OCI-LY1 (cell line): ENCODE results near the gene ITGB4.

Experiments used
- H2AFZ ChIP-seq: fragments of 200-600 bp; sonication (generic), shearing (Covaris generic); 2 replicates; pipeline ENCODE4 v1.6.0; 2014; ENCODE audit warnings: antibody characterized with exemption, mild to moderate bottlenecking, low read length
- H3F3A ChIP-seq: fragments of 200-600 bp; sonication (generic), shearing (Covaris generic); 2 replicates; pipeline ENCODE4 v1.6.0; 2014; ENCODE audit warnings: mild to moderate bottlenecking, antibody characterized with exemption, low read length, moderate library complexity; ENCODE audit not compliant: insufficient read depth
- H3K27ac ChIP-seq: fragments of 200-600 bp; sonication (generic); 2 replicates; pipeline ENCODE4 v1.5.1; 2014; ENCODE audit warnings: low read length, mixed run types, mild to moderate bottlenecking, low read depth; ENCODE audit not compliant: poor library complexity, severe bottlenecking
- H3K27me3 ChIP-seq: fragments of 200-600 bp; sonication (generic); 2 replicates; pipeline ENCODE4 v1.6.0; 2014; ENCODE audit warnings: antibody characterized with exemption, mild to moderate bottlenecking, low read length, moderate library complexity; ENCODE audit not compliant: insufficient read depth
- H3K36me3 ChIP-seq: fragments of 200-600 bp; sonication (generic); 2 replicates; pipeline ENCODE4 v1.6.1; 2014; ENCODE audit warnings: mild to moderate bottlenecking, antibody characterized with exemption, low read length, moderate library complexity, mixed read lengths; ENCODE audit not compliant: insufficient read depth
- H3K4me1 ChIP-seq: fragments of 200-600 bp; sonication (generic); 2 replicates; pipeline ENCODE4 v1.5.1; 2014; ENCODE audit warnings: mild to moderate bottlenecking, low read length, moderate library complexity; ENCODE audit not compliant: insufficient read depth, severe bottlenecking
- H3K4me2 ChIP-seq: fragments of 200-600 bp; sonication (generic), shearing (Covaris generic); 2 replicates; pipeline ENCODE4 v1.6.1; 2014; ENCODE audit warnings: low read length
- H3K4me3 ChIP-seq: fragments of 200-600 bp; sonication (generic); 2 replicates; pipeline ENCODE4 v1.5.1; 2014; ENCODE audit warnings: low read length, low read depth, mild to moderate bottlenecking, mixed read lengths; ENCODE audit not compliant: poor library complexity, severe bottlenecking
- H3K79me2 ChIP-seq: fragments of 200-600 bp; shearing (Covaris generic); 2 replicates; pipeline ENCODE4 v1.6.1; 2016; ENCODE audit warnings: mixed run types, low read length, mixed read lengths; ENCODE audit not compliant: insufficient read depth
- H3K9ac ChIP-seq: fragments of 200-600 bp; sonication (generic), shearing (Covaris generic); 2 replicates; pipeline ENCODE4 v1.6.1; 2014; ENCODE audit warnings: mild to moderate bottlenecking, low read length, mixed read lengths
- H3K9me2 ChIP-seq: fragments of 200-600 bp; sonication (generic), shearing (Covaris generic); 2 replicates; pipeline ENCODE4 v1.6.1; 2014; ENCODE audit warnings: low read depth, mild to moderate bottlenecking, low read length, mixed read lengths
- H3K9me3 ChIP-seq: fragments of 200-600 bp; shearing (Covaris generic); 2 replicates; pipeline ENCODE4 v1.6.1; 2014; ENCODE audit warnings: low read length, mixed read lengths
- H4K20me1 ChIP-seq: fragments of 200-600 bp; sonication (generic), shearing (Covaris generic); 2 replicates; pipeline ENCODE4 v1.6.0; 2016; ENCODE audit warnings: mild to moderate bottlenecking, low read length; ENCODE audit not compliant: insufficient read depth
- CTCF ChIP-seq: fragments of 200-600 bp; sonication (generic), shearing (Covaris generic); IDR thresholded peaks from 2 replicates; pipeline ENCODE4 v1.5.1; 2017; ENCODE audit warnings: mild to moderate bottlenecking, antibody characterized with exemption, low read length, moderate library complexity, mixed read lengths
- EZH2 ChIP-seq: fragments of 200-600 bp; sonication (generic), shearing (Covaris generic); IDR thresholded peaks from 2 replicates; pipeline ENCODE4 v1.8.0; 2017; ENCODE audit warnings: borderline replicate concordance, mixed run types, mild to moderate bottlenecking, antibody characterized with exemption, low read length, moderate library complexity, mixed read lengths

Gene ITGB4

DNA sequence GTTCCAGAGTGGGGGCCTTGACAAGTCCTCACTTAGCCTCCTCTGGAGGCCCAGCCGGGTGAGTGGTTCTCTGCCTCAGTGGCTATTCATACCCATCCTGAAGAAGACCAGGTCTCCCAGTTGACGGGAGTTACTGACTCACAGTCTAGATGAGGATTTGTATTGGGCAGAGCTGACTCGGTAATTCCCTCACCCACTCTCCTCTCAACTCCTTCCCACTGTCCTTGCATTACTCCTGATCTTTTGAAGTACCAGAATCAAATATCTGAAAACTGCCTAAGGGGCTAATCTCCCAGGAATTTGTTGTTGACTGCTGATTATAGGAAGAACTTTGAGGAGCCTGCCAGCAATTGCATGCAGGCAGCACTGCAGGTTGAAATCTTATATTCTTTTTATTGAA lies 40.0 kb upstream of the ITGB4 start:
- Histone ChIP-seq H3K9me2 (no peaks in the 10 kb centered on the region), H3K9ac (no peak overlapping the region), H3K4me1 (peaks cover 14% of the 10 kb centered on the region), H3K36me3 (peaks cover 50% of the 10 kb centered on the region), H2AFZ (no peak overlapping the region), H3K4me3 (no peak overlapping the region), H3K27me3 (no peaks in the 10 kb centered on the region), H3K27ac (no peak overlapping the region), H3K79me2 (0 out of 2 replicates have a peak, but pooled peaks cover 6% of the 10 kb centered on the region), H4K20me1 (no peaks in the 10 kb centered on the region), H3F3A (no peaks in the 10 kb centered on the region), H3K9me3 (no peaks in the 10 kb centered on the region), H3K4me2 (no peak overlapping the region)
- TF ChIP-seq EZH2 (no peak), CTCF (no peak)

DNA sequence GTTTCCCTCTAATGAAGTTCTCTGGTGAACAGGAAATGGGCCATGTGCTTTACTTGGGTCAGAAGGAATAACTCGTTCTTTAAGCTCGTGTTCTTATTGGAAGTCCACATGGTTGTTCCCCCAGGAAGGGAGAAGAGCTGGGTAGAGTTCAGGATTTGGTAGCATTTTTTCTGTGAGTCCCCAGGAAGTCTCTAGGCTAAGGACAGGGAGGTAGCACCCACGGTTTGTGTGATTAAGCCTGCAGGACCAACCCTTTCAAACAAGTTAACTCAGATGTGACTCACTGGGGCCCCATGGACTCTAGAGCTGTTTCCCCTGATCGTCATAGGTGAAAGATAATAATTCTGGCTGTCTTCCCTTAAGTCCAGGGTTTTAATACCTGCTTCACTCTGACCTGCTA lies 37.7 kb upstream of the ITGB4 start:
- Histone ChIP-seq H3K4me3 (no peak overlapping the region), H3K27ac (no peak overlapping the region), H3K79me2 (0 out of 2 replicates have a peak, but pooled peaks cover 6% of the 10 kb centered on the region), H3K36me3 (peaks cover 36% of the 10 kb centered on the region), H3K27me3 (no peaks in the 10 kb centered on the region), H3K9ac (no peak overlapping the region), H3F3A (no peaks in the 10 kb centered on the region), H3K9me2 (no peaks in the 10 kb centered on the region), H3K4me2 (no peak overlapping the region), H3K4me1 (peaks cover 37% of the 10 kb centered on the region), H2AFZ (no peak overlapping the region), H3K9me3 (no peaks in the 10 kb centered on the region), H4K20me1 (no peaks in the 10 kb centered on the region)
- TF ChIP-seq EZH2 (no peak), CTCF (no peak)

DNA sequence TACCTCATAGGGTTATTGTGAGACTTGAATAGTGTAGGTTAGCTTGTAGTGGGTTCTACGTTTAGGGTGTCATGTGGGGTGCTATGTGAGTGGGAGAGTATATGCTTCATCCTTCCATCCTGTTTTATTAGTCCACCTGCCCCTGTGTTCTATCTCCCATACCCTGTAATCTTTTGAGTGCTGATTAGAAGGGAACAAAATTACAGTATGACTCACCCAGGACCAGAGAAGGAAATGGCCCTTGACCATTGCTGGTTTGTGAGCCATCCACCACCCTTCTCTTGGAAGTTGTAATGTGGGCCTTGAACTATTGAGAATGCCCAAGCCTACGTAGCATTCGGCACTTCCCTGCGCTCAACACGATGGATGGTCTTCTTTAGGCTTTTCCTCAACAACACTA lies 37.0 kb upstream of the ITGB4 start:
- no peak for TF ChIP-seq EZH2
- TF ChIP-seq CTCF = no peak
- Histone ChIP-seq H3K9me2 (no peaks in the 10 kb centered on the region), H3K9me3 (no peaks in the 10 kb centered on the region), H3F3A (no peaks in the 10 kb centered on the region), H2AFZ (no peak overlapping the region), H3K4me3 (no peak overlapping the region), H3K4me1 (peaks cover 44% of the 10 kb centered on the region), H4K20me1 (no peaks in the 10 kb centered on the region), H3K27ac (no peak overlapping the region), H3K79me2 (0 out of 2 replicates have a peak, but pooled peaks cover 6% of the 10 kb centered on the region), H3K9ac (no peak overlapping the region), H3K36me3 (peaks cover 30% of the 10 kb centered on the region; the same call in 1 of the 2 replicates), H3K27me3 (no peaks in the 10 kb centered on the region), H3K4me2 (no peak overlapping the region)
